NCI-H226 (cell line): ENCODE measurements around the gene ADPGK.
A peak's percentile ranks its signal among the peaks of the same experiment; 100 is the strongest.
"Not testable (repeated sequence)": the region's sequence is repeated elsewhere in the genome, so short reads cannot be mapped to it uniquely, and the experiment has no call there.

Experiments used
- DNase-seq: peaks from one replicate; pipeline ENCODE4 v3.0.0-alpha.2; 2015

Gene ADPGK

DNA sequence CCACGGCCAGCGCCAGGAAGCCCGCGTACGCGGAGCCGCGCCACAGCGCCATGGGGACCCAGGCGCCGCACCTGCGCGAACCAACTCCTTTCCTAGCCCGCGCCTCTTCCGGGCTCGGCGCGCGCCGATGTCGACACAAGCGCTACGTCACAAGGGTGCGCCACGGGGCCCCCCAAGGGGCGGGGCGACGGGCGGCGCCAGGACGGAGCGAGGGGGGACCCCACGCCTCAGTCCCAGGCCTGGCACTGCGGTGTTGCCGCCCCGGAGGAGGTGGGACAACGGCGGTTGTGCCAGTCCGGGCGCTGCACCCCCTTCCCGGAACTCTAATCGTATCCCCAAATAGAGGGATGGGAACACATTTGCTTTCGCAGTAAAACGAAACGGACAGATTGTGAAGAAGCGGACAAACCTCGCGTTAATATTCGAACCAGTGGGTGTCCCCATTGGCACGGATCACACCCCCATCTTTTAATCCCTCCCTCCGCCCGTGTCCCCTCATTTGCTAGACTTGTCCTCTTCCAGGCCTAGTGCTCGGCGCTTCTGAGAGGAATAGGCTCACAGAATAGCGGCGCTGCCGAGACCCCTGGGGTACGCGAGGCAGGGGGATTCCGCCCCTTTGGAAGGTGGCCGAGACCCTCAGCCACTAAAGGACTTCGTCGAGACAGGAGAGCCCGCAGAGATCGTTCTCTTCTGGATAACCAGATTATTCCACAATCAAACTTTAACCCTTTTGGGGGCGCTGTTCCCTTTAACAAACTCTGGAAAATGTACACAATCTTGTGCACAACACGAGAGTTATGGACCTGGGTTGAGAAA, at the start of gene ADPGK:
Gene ADPGK (minus strand): TSS at position 119 of the 816 bp plus-strand sequence. CDS start 67 bp downstream, at position 52.
- peak; percentile 96 for DNase-seq

DNA sequence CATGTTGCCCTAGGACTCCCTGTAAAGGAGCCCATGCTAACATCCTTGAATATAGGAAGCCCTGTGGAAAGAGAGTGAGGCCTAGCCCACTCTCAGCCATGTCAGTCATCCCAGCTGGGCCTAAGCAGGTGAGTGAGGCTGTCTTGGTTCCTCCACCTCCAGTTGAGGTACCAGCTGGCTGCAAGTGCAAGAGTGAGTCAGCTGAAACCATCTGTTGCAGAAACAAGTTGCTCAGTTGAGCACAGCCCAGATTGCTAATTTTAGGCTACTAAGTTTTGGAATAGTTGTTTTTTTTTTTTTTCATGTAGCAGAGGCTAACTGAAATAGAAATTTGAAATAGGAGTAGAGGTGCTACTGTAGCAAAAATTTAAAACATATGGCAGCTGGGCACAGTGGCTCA, 43.7 kb upstream of the ADPGK start:
- no peak for DNase-seq

DNA sequence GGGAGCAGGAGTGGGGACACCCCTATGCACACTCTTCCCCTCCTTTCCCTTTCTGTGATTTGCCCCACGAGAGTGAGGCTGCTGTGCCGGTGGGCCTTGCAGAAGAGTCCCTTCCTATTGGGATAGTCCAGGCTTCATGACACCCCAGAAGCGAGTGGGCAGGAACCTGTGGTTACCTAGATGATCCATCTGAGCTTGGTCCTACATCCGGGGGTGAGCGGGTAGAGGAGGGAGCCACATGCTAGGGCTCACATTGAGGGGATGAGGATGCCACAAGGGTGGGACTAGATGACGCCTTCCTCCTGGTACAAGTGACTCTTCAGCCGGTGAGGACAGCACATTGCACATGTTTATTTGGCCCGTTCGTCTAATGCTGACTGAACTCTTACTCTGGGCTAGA, 43.1 kb upstream of the ADPGK start:
- no peak for DNase-seq

DNA sequence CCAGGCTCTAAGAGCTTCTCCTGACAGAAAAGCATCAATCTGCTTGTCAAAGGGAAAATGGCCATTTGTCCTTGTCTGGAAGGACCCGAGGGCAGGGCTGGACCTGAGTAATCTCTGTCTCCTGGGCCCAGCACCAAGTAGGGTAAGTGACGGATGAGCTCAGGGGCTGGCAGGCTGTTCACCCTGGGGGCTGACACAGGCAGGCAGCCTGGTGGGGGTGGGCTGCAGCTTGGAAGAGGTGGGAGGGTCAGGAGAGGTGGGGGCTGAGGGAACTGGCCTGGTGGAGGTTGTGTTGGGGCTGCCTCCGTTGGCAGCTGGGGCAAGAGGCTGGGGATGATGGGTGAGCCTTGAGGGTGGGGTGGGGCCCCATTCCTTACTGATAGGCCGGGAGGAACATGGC, 42.3 kb upstream of the ADPGK start:
- peak; percentile 10 for DNase-seq

DNA sequence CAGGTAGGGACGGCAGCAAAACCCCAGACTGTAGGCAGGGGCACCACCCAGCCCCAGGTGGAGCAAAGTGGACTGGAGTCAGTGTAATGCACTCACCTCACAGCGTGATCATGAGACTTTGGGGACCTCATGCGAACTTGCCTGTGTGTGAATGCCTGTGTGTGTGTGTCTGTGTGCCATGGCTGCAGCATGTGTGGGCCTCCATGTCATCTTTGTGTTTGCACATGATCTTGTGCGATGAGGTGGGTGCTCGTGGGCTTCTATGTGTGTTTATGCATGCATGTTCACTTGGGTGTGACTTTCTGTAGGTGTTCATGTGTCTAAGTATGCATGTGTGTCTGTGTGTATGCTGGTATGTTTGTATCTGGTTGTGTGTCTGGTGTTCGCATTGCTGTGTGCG, 41.2 kb upstream of the ADPGK start:
- no peak for DNase-seq

DNA sequence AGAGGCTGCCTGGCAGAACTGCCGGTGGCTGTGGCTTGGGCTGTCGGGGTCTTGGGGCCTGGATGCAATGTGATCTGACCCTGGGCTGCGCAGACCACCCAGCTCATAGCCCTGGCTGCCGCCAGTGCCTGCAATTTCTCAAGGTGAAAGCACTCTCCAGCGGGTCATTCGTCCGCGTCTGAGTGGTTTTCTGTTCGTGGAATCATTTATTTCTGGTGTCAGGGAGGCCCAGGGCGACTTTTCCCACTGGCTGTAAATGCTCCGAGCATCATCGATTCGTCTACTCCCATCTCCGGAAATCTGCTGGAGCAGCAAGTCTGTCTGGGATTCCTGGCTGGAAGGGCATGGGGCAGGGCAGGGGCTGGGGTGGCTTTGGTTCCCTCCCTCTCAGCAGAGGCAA, 40.6 kb upstream of the ADPGK start:
- no peak for DNase-seq

DNA sequence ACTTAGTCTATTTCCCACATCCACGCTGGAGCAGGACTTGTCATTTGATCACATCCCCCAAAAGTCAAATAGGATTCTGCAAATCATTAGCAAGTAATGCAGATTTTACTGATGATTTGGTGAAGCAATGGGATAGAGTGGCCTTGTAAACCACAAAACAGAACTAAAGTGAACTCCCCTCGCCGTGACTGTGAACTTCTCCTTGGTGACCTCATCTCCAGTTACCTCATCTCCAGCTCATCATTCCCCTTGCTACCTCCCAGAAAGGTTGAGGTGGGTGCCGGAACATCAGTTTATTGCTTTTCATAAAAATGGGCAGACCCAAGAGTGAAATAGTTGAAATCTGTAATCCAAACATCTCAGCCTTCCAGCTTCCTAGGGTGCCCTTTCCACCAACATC, 36.7 kb upstream of the ADPGK start:
- no peak for DNase-seq

DNA sequence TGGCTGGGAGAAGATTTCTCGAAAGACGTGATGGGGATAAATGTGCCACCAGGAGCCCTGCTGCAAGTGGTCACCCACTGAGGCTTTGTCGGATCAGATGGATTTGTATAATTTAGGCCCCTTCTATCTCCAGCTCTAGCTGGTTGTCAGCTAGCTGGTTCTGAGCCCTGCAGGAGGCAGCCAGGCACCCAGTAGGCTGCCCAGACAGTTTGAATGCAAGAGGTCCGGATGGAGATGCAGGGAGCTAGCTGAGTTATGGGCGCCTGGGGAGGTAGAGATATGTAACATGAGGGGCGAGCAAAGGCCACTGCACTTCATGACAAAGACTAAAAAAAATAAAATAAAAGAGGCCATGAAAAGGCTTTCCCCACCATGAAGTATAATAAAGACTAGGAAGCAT, 35.1 kb upstream of the ADPGK start:
- no peak for DNase-seq

DNA sequence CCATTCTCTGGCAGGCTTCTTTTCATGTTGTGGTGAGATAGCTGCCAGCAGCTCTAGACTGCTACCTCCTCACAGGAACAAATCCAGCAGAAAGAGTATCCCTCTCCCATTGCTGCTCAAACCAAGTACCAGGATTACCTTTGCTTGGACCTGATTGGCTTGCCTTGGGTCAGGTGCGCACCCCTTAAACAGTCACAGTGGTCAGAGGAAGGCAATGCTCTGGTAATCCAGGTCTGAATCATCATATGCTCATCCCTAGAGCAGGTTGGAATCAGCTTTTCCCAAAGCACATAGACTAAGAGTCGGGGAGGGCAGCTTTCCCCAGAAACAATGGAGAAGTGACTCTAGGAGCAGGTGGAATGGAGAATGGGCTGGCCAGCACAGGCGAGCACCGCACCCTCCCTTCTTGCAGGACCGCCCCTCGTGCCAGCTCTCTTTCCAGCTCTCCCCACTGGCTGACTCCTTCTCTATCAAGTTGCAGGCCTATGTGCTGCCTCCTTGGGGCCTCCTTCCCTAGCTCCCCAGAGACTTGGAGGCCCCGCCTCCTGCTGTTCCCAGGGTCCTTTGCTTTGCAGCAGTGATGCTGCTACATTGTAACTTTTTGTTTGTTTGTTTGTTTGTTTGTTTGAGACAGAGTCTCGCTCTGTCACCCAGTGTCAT, 29.9 kb upstream of the ADPGK start:
- DNase-seq: no peak

DNA sequence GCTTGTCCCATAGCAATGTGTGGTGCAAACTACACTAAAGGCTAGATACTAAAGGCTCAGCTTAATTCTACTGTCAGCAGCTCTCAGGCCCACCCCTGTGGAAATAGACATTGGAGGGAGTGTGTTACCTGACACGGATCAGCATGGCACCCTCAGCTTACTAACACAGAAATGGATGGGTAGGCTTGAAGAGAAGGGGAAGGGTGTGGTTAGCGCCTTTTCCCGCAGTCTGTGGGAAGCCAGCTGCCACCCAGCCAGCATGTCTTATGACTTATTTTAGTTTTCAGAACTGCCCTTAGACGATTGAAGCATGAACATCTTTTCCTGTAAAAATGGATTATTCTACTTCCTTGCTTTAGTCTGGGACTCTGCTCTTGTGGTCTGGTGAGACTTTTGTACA, 25.8 kb upstream of the ADPGK start:
- no peak for DNase-seq

DNA sequence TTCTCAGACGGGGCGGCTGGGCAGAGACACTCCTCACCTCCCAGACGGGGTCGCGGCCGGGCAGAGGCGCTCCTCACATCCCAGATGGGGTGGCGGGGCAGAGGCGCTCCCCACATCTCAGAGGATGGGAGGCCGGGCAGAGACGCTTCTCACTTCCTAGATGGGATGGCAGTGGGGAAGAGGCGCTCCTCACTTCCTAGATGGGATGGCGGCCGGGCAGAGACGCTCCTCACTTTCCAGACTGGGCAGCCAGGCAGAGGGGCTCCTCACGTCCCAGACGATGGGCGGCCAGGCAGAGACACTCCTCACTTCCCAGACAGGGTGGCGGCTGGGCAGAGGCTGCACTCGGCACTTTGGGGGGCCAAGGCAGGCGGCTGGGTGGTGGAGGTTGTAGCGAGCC, 23.8 kb upstream of the ADPGK start:
- DNase-seq: not testable (repeated sequence)

DNA sequence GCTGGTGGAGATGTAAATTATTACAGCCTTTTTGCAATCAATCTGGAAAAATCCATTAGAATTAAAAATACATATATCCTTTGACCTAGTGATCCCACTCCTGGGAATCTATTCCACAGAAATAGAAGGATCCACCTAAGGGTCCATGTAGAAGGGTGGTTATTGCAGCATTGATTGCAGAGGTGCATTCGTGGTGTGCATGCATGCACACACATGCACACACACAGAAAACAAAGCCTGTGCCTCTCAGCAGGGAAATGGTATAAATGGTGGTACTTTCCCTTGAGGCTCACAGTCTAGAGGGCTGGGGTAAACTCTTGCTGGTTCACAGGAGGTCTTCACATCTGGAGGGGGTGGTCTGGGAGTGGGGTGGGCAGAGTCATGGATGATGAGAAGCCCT, 19.4 kb upstream of the ADPGK start:
- DNase-seq: no peak

DNA sequence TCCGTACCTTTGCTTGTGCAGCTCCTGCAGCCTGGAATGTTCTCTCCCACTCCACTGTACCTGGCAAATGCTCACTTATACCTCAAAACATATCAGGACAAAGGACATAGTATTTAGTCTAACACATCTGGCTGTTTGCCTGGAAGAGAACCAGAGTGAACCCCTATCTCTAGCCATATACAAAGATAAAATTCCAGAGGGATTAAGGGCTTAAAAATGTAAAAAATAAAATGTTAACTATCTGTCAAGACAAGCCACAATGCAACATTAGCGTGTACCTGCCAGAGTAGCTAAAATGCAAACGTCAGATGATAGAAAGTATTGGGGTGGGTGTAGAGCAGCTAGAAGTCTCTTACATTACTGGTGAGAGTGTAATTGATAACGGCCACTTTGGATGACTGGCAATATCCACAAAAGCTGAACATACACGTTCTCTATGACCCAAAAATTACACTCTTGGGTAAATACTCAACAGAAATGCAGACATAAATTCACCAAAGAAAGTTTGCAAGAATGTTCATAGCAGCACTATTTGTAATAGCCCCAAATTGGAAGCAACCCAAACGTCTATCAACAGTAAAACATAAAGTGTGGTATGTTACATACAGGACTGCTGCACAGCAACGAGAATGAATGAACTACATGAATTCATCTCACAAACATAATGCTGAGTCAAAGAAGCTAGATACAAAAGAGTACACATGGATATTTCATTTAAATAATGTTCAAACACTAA, 18.2 kb upstream of the ADPGK start:
- peak; percentile 90 for DNase-seq

DNA sequence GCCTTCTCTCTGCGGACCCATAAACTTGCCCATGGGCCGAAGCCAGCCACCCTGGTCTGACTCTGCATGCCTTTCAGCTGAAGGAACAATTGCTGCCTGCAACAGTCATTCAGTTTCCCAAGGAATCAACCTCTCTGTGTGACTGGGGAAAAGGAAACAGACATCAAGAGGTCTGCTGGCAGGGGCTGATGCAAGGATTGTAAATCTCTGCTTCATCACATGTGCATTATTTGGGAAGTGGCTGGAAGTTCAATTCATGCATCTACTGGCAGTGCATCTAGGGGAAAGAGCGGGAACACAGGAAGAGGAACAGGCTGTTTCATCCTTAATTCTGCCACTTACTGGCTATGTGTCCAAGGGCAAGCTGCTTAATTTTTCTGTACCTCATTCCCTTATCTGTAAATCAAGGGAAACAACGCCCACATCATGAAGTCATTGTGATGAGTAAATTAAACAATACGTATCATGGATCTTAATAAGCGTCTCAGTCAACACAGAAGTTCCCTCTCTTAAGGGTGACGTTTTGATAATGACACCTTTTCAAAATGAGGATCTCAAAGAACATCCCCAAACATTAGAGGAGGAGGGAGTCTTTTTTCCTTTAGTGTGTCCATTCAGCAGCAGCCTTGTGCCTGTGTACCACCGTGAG, 17.4 kb upstream of the ADPGK start:
- peak; percentile 35 for DNase-seq

DNA sequence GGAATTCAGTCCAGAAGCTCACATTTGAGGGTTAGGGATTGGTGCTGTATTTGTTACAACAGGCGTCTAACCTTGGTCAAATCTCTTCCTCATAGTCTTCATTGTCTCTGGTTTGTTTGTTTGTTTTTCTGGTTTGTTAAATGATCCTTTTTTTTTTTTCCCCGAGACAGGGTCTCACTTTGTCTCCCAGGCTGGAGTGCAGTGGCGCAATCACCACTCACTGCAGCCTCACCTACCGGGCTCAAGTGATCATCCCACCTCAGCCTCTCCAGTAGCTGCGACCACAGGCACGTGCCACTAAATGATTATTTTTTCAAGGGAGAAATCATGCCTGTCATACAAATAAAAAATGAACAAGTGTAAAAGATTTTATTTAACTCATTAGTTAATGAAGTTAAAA, 14.3 kb upstream of the ADPGK start:
- no peak for DNase-seq

DNA sequence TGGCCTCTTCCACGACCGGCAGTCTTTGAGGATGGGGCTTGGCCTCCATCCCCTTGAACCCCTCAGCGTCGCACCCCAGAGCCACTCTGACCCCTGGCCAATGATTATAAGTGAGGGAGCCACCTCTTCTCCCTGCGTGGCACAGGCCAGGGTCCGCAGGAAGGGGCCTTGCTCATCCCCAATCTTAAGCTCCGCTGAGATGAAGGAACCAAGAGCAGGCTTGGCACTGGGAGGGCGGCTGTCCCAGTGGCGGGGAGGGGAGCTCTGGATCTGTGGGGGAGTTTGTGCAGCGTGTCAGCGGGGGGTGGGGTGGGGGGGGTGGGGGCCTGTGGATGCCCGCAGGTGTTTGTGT, 13.8 kb upstream of the ADPGK start:
- no peak for DNase-seq

DNA sequence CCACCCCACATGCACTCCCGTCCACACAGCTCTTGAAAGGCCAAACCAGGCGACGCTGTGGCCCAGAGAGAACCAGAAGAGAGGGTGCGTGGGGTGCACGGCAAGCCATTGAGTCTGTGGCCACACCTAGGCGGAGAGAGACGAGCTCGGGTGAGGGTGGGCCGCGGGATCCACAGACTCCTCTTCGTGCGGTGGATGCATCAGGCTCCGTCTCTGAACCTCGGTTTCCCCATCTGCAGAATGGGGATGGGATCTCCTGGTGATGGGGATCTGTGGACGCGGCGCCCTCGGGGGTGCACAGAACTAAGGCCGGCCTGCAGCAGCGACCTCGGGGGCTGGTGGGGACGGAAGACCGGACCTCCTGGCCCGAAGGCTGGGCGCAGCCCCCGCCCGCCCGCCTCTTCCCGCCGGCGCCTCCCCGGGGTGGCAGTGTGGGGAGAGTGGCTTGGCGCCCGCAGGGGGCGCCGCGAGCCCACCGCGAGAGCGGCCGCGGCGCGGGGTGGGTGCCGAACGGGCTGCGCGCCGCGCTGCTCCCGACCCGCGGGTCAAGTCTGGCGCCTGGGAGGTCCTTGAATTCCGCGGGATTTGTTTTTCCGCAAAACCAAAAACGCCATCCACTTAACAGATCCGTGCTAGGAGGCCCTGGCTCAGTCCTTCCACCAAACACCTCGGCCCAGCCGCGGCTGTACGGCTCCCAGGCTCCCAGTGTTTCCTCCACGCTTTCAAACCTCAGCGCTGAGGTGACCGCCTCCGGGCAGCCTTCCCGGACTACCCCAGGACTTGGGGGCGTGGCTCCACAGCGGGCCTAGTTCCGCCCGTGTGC, 13.2 kb upstream of the ADPGK start:
- DNase-seq: peak; percentile 36

DNA sequence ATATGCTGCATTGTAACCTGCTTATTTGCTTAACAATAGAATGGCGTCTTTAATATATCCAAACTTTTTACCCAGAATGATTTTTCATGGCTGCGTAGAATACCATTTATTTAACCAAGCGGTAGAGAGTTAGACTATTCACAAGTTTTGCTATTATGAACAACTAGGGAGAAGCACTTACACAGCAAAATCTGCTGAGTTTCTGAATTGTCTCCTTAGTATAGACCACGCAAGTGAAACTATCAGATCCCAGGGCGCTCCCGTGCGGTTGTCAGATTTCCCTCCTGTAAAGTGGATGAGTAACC, 12.6 kb upstream of the ADPGK start:
- DNase-seq: no peak

DNA sequence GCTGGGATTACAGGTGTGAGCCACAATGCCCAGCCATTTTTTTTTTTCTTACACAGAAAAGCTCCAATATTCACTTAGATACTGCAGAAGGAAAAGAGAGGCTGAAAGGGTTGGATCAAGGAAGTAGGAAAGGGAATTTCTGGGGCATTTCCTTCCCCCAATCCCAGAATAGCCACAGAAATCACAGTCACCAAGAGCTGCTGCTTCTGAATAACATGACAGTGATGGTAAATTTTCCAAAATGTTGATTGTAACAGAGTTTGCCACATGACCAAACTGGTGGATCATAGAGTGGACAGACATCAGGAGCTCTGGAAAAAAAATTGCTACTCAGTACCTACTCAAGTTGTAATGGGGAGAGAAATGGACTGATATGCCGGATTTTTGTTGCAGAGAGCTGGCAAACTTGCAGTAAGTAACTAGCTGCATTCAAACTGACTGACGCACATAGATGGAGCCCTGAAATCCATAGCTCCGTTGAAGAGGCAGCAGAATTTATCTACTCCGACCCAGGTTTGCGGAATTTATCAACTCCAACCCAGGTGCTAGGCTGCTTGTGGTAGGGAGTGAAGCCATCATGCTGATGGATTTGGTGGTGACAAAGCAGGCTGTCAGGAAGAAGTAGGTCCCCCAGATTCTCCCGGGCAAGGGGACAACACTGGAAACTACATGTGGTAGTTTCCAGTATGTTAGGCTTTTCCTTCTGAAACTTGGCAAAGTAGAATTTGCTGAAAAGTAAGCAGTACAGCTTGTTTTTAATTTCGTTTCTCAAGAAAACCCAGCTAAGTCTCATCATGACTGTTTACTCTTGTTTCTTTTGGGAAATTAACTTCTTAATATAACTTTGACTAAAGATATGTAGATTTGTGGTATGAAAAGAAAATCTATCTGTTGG, 10.5 kb upstream of the ADPGK start:
- no peak for DNase-seq

DNA sequence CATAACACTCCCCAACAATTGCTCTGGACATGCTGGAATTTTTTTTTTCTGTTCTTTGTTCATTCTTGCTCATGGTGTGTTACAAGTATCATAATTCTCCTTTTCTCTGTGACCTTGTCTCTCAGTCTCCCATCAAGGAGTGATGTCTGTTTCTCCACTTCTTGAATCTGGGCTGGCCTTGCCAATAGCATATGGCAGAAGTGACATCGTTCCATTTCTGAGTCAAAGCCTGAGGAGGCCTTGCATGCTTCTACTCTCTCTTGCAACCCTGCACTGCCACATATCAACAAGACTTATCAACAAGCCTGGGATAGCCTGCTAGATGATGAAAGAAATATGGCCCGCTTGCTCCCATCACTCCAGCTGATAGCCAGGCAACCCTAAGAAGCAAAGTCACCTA, 8.9 kb upstream of the ADPGK start:
- DNase-seq: no peak

DNA sequence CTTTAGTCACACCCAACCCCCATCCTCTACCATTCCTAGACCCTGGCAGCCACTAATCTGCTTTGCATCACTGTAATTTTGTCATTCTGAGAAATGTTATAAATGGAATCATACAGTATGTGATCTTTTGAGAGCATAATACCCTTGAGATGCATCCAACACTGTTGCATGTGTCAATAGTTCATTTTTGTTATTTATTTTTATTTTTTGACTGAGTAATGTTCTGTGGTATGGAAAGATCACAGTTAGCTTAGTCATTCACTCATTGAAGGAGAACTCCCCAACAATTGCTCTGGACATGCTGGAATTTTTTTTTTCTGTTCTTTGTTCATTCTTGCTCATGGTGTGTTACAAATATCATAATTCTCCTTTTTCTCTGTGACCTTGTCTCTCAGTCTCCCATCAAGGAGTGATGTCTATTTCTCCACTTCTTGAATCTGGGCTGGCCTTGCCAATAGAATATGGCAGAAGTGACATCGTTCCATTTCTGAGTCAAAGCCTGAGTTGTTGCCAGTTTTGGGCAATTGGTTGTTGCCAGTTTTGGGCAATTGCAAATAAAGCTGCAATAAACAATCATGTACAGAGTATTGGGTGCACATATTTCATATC, 6.8 kb upstream of the ADPGK start:
- DNase-seq: no peak
